Liver (tissue), 9 donors: ENCODE results near the gene SLC41A1. TPM values are rescaled to one million over a fixed set of nuclear protein-coding genes. Genes with fewer than 3 reads are reported as not detected.

Source experiments
- DNase-seq: peaks from one replicate; pipeline ENCODE4 v3.0.0-alpha.2; 2017; ENCODE audit warnings: low spot score
- H3K27ac ChIP-seq, 2 donors: one replicate each; pipeline ENCODE4 v1.7.0; 2013; ENCODE audit warnings: inconsistent platforms in 2 of 2, low read length in 2 of 2, control low read depth in 1 of 2, low read depth in 1 of 2, mild to moderate bottlenecking in 1 of 2
- H3K27me3 ChIP-seq, 4 donors: one replicate each; pipeline versions ENCODE4 v1.6.1 to v1.7.0; 2013; ENCODE audit warnings: low read length in 3 of 4, inconsistent platforms in 1 of 4, mild to moderate bottlenecking in 1 of 4, moderate library complexity in 1 of 4; ENCODE audit not compliant: control insufficient read depth in 4 of 4, insufficient read depth in 4 of 4
- H3K36me3 ChIP-seq, 4 donors: one replicate each; pipeline versions ENCODE4 v1.6.1 to v1.7.0; 2013; ENCODE audit warnings: low read length in 3 of 4, mild to moderate bottlenecking in 3 of 4, low read depth in 1 of 4, moderate library complexity in 1 of 4; ENCODE audit not compliant: control insufficient read depth in 4 of 4, insufficient read depth in 3 of 4
- H3K4me1 ChIP-seq, 4 donors: one replicate each; pipeline versions ENCODE4 v1.6.1 to v1.7.0; 2013; ENCODE audit warnings: low read length in 3 of 4, mild to moderate bottlenecking in 3 of 4, moderate library complexity in 1 of 4; ENCODE audit not compliant: control insufficient read depth in 4 of 4, insufficient read depth in 4 of 4
- H3K4me3 ChIP-seq, 3 donors: one replicate each; pipeline versions ENCODE4 v1.6.1 to v1.7.0; 2013; ENCODE audit warnings: low read length in 3 of 3, control low read depth in 1 of 3, low read depth in 1 of 3, mild to moderate bottlenecking in 1 of 3
- H3K9ac ChIP-seq, 2 donors: one replicate each; pipeline ENCODE4 v1.7.0; 2013; ENCODE audit warnings: low read length in 2 of 2, mild to moderate bottlenecking in 2 of 2, moderate library complexity in 2 of 2, control low read depth in 1 of 2, low read depth in 1 of 2
- H3K9me3 ChIP-seq, 4 donors: one replicate each; pipeline versions ENCODE4 v1.6.1 to v1.7.0; 2013; ENCODE audit warnings: low read length in 3 of 4; ENCODE audit not compliant: control insufficient read depth in 4 of 4
- ATF3 ChIP-seq: IDR thresholded peaks from 2 replicates; pipeline ENCODE4 v1.6.1; 2016; ENCODE audit warnings: antibody characterized with exemption
- FOXA1 ChIP-seq: IDR thresholded peaks from 2 replicates; pipeline ENCODE4 v1.6.1; 2016; ENCODE audit warnings: antibody characterized with exemption
- HNF4A ChIP-seq, 2 donors: conservative IDR thresholded peaks; 2 replicates each; pipeline ENCODE4 v1.6.1; 2016; ENCODE audit warnings: antibody characterized with exemption in 2 of 2, mild to moderate bottlenecking in 2 of 2
- NR2F2 ChIP-seq: IDR thresholded peaks from 2 replicates; pipeline ENCODE4 v1.6.1; 2016; ENCODE audit warnings: antibody characterized with exemption
- RAD21 ChIP-seq, 2 donors: IDR thresholded peaks; 2 replicates each; pipeline ENCODE4 v1.6.1; 2016; ENCODE audit warnings: antibody characterized with exemption in 2 of 2, mild to moderate bottlenecking in 2 of 2
- REST ChIP-seq: IDR thresholded peaks from 2 replicates; pipeline ENCODE4 v1.6.1; 2016; ENCODE audit warnings: antibody characterized with exemption, mild to moderate bottlenecking
- TAF1 ChIP-seq: conservative IDR thresholded peaks from 2 replicates; pipeline ENCODE4 v1.6.1; 2016; ENCODE audit warnings: antibody characterized with exemption, mild to moderate bottlenecking
- ZBTB33 ChIP-seq: IDR thresholded peaks from 2 replicates; pipeline ENCODE4 v1.6.1; 2016; ENCODE audit warnings: antibody characterized with exemption
- WGBS: extraction: QIAGEN DNeasy Blood & Tissue Kit; methylation state at CpG from one replicate; pipeline ENCODE4 v1.1.7; 2013; 5-methylcytosine and 5-hydroxymethylcytosine counted together
- polyA plus RNA-seq, 2 donors: library from polyadenylated mRNA; stranded (reverse) in 1 of 2; unstranded in 1 of 2; fragments of 200-250 nt in 1 of 2; fragments of >200 nt in 1 of 2; fragmentation: Nextera tagmentation in 1 of 2; extraction: Ambion mirVana in 1 of 2; gene quantifications; one replicate each; pipeline versions ENCODE4 v1.2.1 to v1.2.3, GENCODE V29; 2013 to 2015
- total RNA-seq, 2 donors: library from RNA; depleted of rRNA; stranded (reverse); fragments of >200 nt; gene quantifications; one replicate each; pipeline ENCODE4 v1.2.3, GENCODE V29; 2014
- donor health status: healthy.
- donor health status: healthy.
- donor health status: healthy.
- donor health status: healthy.
- donor health status: healthy.

The SLC41A1 gene
- total and polyA plus RNA-seq, 4 donors = 2.6 to 9.1 (median 4.1) TPM

DNA sequence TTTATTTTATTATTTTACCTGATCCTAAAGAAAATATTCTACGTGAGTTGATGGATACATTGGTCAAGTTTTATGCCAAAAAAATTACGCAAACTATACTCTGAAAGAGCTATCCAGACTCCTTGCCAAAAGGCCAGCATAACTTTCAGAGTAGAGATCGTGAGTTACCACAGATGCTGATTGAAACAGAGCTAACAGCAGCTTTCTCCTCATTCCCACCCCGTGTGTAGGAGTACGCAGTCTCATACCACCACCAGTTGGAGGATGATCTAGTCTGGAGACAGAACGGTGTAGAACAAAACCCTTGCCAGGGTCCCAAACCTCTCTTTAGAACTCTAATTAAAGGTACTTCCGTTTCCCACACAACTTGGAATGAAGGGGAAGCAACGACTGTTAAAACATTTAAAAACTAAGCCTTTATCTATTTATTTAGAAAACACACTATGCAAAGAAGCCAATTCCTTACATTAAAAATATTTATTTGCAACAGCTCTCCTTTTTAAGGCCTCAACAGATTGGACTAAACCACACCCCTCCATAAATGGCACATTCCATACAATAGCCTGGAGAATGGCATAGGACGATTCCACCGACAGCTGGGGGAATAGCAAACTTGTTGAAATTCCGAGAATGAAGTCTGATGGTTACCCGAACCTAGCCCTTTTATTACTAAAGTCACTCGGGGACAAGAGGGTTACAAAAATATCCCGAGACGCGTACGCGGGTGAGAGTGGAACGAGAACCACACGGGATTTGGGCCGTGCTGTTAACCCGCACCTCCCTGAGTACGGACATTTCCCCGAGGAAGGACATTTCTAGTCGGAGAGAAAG is 64.4 kb downstream of the SLC41A1 start:
- no peaks in the 10 kb centered on the region for H3K27me3 ChIP-seq
- under 1% methylated on average over 25 of the region's 25 CpGs for WGBS
- no peak for DNase-seq

More for the DNA sequence above, 64.4 kb downstream of the SLC41A1 start:
- Histone ChIP-seq H3K27ac (peak overlapping the region; percentile 94 to 96), H3K9me3 (no peaks in the 10 kb centered on the region), H3K36me3 (no peaks in the 10 kb centered on the region), H3K9ac (peak overlapping the region; percentile 99), H3K4me1 (peaks cover 14 to 34% (median 25%) of the 10 kb centered on the region in 4 donors), H3K4me3 (peak overlapping the region; percentile 87 to 99 (median 96))
- no peak for TF ChIP-seq ATF3
- TF ChIP-seq REST = peak; percentile 61
- peak in 1 of 2 donors; percentile 26 for TF ChIP-seq RAD21 (IDR thresholded peaks at IDR 0.05)
- TF ChIP-seq TAF1 = peak; percentile 89
- no peak for TF ChIP-seq HNF4A (conservative IDR thresholded peaks at IDR 0.05)
- TF ChIP-seq ZBTB33 = peak; percentile 97
- TF ChIP-seq NR2F2 = peak; percentile 32
- no peak for TF ChIP-seq FOXA1
